Middle frontal gyrus (tissue), 1 donor: ENCODE results near the gene COL2A1.

Experiments
- DNase-seq: peaks from one replicate; pipeline ENCODE4 v3.0.0-alpha.2; 2015; ENCODE audit warnings: low spot score; ENCODE audit errors: extremely low spot score

COL2A1 gene

DNA sequence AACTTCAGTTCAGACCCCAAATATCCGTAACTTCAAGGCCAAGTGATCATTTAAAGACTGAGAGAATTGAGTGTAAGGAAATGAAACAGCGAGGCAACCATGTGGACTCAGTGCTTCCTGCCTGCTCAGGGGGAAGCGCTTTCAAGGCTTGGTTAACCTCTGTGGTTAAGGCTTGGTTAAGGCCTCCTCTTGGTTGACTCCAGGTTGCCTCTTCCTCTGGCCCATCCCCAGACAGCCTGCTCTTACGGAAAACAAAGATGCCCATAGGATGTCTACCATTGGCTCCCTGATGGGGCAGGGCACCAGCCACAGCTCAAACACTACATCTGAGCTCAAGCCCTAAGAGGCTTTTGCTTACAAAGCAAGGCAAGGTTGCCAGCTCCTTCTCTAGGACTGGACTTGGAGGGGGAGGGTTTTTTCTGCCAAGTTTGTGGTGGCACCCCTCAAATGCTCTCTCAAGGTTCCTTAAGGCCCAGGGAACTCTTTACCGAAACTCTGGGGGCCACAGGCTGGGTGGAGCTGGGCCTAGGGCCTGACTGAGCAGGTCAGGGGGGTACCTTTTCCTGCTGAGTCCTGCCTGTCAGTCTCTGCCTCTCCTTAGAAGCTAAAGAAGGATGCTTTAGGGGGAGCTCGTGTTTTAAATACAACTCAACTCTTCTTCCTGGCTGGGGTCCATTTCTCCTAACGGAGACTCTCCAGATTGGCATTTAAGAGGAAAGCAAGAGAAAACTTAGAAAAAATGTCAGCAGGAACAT is 13.7 kb downstream of the COL2A1 start:
- DNase-seq = no peak

DNA sequence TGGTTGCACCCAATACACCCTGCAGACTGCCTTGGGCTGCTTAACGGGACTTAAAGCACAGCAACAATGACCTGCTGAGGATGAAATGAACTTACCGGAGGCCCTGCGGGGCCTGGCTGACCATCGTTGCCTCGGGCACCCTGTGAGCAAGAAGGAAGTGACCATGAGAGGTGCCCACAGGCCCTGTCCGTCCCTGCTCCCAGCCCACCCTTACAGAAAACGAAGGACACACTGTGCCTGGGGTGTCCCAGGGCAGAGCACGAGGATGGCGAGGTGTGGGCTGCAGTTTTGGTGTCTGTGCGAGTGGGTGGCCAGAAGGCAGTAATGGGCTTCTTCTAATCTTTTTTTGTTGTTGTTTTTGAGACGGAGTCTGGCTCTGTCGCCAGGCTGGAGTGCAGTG is 14.6 kb downstream of the COL2A1 start:
- no peak for DNase-seq

- DNase-seq = no peak
Measured at GRCh38 chr12:47989023-47989417, 15.3 kb downstream of the COL2A1 start.

GRCh38 chr12:47988073-47989022 is 15.9 kb downstream of the COL2A1 start:
- DNase-seq = no peak

- no peak for DNase-seq
Measured at GRCh38 chr12:47987411-47988072, 16.7 kb downstream of the COL2A1 start.

DNA sequence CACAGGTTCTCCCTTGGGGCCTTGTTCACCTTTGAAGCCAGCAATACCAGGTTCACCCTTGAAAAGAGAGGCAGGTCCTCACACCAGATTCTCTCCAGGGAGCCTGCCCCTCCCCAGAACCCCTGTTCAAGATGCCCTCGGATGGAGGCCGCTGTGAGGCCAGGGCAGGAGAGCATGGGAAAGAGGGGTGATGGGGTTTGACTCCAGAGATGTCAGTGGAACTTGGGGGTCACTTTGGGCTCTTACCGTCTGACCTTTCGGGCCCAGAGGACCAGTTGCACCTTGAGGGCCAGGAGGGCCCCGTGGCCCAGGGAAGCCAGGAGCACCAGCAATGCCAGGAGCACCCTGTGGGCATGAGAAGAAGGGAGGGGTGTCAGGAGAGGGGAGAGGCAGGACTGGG is 17.4 kb downstream of the COL2A1 start:
- no peak for DNase-seq

GRCh38 chr12:47986291-47986660 is 18.0 kb downstream of the COL2A1 start:
- no peak for DNase-seq

DNA sequence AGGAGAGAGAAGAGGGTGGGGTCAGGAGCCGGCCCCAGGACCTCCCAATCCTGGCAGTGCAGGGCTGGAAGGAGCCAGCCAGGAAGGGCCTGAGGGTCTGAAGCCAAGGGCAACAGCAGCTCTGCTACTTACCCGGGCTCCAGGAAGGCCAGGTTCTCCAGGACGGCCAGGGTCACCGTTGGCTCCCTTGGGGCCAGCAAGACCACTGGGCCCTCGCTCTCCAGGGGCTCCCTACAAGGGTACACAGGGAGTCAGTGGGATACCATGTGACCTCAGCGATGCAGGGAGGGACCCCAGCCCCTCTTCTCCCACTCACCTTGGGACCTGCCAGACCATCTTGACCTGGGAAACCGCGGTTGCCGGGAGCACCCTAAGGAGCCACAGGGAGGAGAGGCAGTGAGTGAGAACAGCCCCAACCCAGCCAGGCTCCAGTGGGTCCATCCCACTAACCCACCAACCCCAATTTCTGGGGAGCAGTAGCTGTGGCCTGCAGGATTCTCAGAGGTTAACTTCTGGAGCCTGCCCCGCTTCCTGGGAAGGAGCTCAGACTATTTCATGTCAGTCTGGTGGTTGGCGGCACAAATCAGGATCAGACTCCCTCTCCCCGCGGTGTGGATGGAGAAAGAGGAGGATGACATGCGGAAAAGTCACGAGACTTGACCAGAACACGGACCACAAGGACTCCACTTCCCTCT is 18.5 kb downstream of the COL2A1 start:
- DNase-seq = no peak

- DNase-seq = no peak
Measured at GRCh38 chr12:47984331-47984801, 19.9 kb downstream of the COL2A1 start.

DNA sequence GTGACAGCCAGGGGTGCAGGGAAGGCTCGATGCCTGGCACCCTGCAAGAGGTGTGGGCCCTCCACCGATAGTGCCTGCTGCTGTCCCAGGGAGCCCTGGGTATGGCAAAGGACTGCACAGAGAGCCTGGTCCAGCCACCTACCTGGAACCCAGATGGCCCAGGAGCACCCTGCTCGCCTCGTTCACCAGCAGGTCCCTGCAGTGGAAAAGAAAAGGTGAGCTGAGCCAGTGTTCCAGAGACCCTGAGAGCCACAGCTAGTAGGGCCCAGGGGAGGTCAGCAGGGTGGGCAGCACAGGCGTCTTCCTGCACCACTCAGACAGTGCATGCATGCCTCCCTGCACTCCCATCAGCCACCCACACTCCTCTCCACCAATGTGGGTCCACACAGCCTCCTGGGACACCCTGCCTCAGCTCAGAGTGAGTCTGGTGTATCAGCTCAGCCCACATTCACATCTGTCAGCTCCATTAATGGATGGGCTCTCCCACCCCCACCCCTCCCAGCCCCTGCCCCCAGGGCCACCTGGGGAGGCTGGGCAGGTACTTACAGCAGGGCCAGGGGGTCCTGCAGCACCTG is 20.6 kb downstream of the COL2A1 start:
- no peak for DNase-seq

DNA sequence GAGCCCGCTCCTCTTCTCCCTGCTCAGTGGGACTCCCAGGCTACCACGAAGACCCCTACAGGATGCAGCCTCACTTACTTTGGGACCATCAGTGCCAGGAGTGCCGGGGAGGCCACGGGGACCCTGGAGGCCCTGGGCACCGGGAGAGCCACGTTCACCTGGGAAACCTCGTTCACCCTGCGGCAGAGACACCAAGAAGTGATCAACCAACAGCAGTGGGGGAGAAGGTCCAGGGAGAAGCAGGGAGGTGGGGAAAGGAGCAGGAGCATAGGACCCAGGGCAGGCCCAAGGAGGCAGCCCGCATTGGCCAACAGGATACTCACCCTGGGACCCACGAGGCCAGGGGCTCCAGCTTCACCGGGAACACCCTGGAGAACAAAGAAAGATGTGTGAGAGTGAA is 21.5 kb downstream of the COL2A1 start:
- no peak for DNase-seq

DNA sequence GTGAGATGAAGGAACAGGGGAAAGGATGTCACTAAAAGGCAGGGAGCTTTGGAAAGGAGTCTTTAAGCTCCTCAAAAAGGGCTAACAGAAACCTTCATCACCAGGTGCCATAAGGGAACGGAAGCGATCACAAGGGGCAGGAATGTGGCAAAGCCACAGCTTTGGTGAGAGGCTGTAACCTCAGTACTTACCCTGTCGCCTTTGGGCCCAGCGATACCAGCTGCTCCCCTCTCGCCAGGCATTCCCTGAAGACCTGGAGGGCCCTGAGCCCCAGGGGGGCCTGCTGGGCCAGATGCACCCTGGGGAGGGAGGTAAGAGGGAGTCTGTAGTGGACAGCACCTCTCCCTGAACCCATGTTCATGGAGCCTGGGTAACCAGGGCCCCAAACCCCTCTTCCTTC is 22.0 kb downstream of the COL2A1 start:
- DNase-seq = no peak

DNA sequence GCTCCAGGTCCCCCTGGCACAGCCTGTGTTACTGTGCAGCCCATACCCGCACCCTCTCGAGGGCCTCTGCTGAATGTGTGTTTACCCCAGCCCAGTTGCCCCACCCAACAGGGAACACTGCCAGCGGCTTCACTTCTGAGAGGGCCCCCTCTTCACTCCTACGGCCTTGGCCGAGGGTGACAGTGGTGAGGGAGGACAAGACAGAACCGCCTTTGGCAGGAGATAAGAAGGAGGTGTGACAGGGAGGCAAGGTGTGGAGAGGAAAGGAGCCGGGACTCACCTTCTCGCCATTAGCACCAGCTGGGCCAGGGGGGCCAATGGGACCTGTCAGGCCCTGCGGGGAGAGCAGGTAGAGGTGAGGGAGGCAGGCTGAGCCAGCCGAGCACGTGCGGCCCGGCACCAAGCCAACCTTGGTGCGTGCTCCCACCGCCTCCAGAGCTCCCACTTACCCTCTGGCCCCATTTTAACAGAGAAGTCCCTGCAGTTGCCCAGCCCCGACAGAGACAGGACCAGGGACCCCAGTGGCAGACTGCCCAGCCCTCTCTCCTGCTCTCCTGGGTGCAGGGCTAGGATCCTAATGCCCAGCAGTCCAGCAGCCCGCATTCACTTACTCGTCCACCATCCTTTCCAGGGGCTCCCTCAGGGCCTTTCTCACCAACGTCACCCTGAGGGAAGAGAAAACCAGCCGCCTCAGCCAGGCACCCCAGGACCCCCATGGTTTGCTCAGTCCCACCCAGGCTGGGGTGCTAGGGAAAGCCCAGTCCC is 22.6 kb downstream of the COL2A1 start:
- DNase-seq = no peak

GRCh38 chr12:47980779-47981495 is 23.3 kb downstream of the COL2A1 start:
- no peak for DNase-seq

DNA sequence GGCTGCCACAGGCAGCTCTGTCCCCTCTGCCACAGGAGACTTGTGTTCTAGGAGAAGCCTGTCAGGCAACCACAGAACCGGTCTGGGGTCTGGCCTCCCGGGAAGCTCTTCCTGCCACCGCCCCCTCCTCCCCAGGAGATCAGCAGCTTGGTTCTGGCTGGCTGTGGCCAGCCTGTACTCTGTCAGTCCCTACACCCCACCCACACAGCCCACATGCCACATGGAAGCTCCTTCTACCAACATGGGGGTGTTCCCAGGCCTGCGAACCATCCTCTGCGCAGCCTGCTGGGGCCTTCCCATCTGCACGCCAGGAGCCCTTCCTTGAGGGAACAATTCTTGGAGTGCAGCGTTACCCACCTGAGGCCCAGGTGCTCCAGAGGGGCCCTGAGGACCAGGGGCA is 24.1 kb downstream of the COL2A1 start:
- DNase-seq = no peak

GRCh38 chr12:47979686-47980085 is 24.6 kb downstream of the COL2A1 start:
- DNase-seq = no peak

DNA sequence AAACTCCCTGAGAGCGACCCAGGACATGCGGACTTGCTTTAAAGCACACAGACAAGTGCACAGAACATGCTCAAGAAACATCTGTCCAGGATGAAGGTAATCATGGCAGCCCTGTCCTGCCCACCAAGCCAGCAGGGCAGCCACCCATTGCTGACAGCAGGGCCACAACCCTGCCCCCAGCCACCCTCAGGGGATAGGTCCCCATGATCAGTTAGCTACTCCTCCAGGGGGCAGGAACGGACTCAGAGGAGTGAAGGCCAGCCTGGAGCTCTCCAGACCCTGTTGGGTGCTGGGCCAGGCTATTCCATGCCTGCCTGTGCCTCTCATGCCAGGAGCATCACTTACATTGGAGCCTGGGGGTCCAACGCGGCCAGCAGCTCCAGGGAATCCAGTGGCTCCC is 25.1 kb downstream of the COL2A1 start:
- no peak for DNase-seq

- no peak for DNase-seq
Measured at GRCh38 chr12:47978598-47978873, 25.7 kb downstream of the COL2A1 start.

DNA sequence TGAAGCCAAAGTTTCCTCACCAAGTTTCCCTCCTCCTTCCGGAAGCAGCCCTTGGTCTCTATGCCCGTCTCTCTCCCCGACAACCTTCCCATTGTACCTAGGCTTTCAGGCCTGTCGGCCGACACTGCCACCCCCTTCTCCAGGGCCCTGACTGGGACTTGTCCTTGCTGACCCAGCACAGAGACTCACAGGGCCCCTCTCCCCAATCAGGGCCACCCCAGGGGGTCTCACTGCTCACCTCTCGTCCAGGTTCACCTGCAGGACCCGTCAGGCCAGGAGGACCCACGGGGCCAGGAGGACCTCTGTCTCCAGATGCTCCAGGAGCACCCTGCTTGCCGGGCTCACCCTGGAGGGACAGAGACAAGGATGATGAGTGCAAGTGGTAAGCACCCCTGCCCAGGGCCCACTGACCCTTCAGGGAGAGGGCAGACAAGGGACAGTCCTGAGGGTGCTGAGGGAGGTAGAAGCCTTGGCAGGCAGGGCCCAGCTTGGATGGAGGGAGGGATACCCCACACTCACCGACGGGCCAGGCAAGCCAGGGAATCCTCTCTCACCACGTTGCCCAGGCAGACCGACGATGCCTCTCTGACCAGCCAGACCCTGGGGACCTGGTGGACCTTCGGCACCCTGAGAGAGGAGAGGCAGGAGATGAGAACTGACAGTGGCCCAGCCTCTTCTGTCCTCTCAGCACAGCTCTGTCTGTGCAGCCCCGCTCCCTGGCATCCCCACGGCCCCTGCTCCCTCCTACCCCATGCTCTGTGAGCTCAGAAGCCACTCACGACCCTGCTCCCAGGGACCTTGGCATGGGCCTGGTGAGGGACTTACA is 26.3 kb downstream of the COL2A1 start:
- no peak for DNase-seq
